Glomerular endothelial cell (primary cell): ENCODE measurements around the gene TRIM29. TPM values are rescaled to one million over a fixed set of nuclear protein-coding genes. Genes with fewer than 3 reads are reported as not detected.

Experiments
- DNase-seq: peaks from one replicate; pipeline ENCODE4 v3.0.0-alpha.2; 2011; ENCODE audit warnings: low read depth, low spot score; ENCODE audit errors: extremely low read depth
- total RNA-seq: library from RNA; depleted of rRNA; stranded (reverse); fragments of >200 nt; gene quantifications from 2 replicates; pipeline ENCODE4 v1.2.3, GENCODE V29; 2015

Gene TRIM29
- total RNA-seq, 1 donor from 2014 or later: not detected

DNA sequence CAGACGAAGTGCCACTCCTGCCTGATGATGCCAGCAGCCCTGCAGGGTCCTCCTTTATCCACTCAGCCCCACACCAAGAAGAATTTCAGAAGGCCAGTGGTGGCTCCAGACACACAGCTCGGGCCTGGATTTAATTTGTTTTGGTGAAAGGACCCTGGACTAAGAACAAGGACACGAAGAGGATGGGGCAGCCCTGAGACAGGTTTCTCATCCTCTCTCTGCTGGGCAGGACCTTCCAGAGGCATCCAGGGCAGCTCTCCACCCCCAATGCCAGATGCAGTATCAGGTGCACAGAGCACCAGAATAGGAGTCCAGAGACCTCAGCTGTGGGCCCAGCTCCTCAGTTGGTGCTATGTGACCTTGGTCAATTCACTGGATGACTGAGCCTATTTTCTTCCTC, 72.0 kb downstream of the TRIM29 start:
- no peak for DNase-seq

DNA sequence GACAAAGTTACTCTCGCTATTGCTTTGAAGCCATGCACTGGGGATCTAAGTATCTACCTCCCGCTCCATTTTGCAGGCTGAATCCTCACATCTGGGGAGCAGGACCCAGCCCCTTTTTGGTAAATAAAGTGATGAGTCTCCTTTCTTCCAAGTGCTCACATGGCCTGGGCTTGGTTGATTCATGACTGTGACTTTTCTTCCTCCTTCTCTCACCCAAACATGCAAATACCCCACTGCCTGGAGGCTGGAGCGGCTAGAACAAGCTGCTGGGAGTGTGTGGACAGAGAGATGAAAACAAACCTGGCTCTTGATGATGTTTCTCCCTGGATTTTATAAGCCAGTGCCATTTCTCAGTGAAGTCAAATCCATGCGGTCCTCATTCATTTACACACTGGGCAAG, 72.7 kb downstream of the TRIM29 start:
- DNase-seq: no peak

DNA sequence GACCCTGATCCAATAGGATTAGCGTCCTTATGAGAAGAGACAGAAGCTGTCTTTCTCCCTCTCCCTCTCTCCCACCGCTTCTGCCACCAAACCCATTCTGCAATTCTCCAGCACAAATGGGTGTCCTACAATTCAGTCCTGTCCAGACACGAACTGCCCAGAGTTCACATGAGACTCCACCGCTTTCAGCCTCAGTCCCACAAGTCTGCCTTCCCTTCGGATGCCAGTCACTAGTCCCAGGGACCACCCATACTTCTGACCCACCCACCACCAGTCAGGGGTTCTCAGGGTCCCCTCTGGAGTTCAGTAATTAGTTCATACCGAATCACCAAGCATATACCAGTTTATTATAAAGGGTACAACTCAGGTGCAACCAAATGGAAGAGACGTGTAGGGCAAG, 73.6 kb downstream of the TRIM29 start:
- no peak for DNase-seq

DNA sequence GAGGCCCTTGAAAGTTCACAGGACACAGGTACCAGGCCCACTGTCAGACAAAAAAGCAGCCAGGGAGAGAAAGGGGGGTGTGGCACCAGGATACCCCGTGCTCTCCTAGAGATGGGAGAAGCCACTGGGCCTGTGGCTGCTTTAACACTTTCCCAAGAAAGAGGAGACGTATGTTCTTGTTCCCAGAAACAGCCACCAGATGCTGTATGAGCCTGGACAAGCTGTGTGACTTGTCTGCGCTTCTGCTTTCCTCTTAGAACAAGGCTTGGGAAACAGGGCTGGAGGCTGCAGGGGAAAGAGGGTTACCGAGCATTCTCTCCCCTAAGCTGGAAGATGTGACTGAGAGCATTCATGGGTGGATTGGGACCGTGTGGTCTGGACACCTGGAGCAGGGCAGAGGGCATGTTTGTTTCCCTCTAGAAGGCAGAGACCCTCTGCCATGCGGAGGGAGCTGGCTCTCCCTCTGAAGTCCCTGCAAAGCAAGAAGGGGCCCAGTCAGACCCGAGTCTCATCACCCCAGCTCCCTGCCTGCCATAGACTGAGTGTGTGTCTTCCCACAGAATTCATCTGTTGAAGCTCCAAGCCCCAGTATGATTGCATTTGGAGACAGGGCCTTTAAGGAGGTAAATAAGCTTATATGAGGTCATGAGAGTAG, 74.1 kb downstream of the TRIM29 start:
- DNase-seq: no peak

DNA sequence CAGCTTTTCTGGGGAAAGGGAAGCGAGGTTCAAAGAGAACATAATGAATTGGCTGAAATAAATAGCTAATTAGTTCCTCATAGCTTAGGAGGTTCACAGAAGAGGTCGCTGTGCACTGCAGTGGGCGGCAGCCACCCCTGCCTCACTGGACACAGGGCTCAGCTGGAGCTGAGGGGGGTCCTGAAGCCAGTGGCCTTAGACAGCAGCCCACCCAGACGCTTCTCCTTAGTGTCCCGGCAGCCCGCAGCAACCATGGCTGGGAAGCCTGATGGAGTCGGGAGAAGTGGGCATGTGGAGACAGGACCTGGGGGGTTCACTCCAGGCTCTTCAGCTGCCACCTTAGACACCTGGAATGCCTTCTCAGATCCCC, 75.4 kb downstream of the TRIM29 start:
- no peak for DNase-seq

DNA sequence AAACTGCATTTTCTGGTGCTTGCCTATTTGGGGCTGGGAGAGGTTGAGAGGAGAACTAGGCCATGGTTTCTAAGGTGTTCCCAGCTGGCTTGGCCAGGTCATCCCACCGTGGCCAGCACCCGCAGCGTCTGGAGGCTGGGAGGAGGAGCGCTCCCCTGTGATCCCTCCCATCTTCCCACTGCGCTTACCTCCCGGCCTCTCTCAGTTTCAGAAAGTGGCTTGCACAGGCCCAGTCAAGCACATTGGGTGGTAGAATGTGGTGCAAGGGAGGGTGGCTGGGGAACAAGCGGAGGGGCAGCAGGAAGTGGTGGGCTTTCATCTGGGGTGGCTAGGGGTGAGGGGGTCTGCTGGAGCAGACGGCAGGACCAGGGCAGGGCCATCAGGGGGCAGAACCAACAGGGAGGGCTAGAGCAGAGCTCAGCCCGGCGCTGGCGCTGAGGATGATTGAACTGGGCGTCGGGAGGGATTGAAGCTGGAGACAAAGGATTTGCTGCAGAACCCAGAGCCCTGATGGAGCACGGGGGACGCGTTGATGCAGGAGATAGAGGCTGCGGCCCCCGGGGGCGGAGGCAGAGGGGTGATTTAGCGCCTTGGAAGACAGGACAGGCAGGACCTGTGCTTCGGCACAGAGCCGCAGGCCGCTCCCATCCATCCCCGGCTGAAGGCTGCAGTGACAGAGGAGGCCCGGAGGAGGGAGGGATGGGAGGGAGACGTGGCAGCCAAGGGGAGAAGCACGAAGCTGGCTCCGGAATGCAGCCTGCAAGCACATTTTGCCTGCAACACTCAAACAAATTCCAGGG, 76.0 kb downstream of the TRIM29 start:
- no peak for DNase-seq

Other genes starting within 250 kb of the TRIM29 start
- gene OAF, start 72.9 kb upstream of the TRIM29 start, total RNA-seq: 52.4 and 85.4 TPM in 2 replicates
- gene POU2F3, start 102.0 kb upstream of the TRIM29 start, total RNA-seq: 2.2 TPM in 1 of 2 replicates, not detected in the other
- gene TLCD5, start 187.2 kb upstream of the TRIM29 start, total RNA-seq: 6.2 and 7.2 TPM in 2 replicates
- 70.3 and 107 TPM in 2 replicates for gene ARHGEF12, start 198.3 kb upstream of the TRIM29 start, total RNA-seq